Transverse colon (tissue), 4 donors: ENCODE data around the gene OTOG.

ENCODE experiments used
- EP300 ChIP-seq: sonication (generic); formaldehyde crosslinking; IDR thresholded peaks from one replicate; pipeline ENCODE4 v1.6.1; 2017; ENCODE audit warnings: antibody characterized with exemption, low read depth
- POLR2AphosphoS5 ChIP-seq, 3 donors: sonication (generic); formaldehyde crosslinking; IDR thresholded peaks; one replicate each; pipeline ENCODE4 v1.6.1; 2016; ENCODE audit warnings: antibody characterized with exemption in 3 of 3
- TF ChIP-seq, protein P1 (sequence below), 5 experiments: fragments of 200-600 bp in 3 of 5; fragments of 450-650 bp in 2 of 5; sonication (generic) in 3 of 5; IDR thresholded peaks; 1 replicate in 2 of 5; 2 replicates in 3 of 5; pipeline ENCODE4 v1.5.1; 2016 to 2017; ENCODE audit warnings: antibody characterized with exemption in 5 of 5, inconsistent platforms in 3 of 5, mild to moderate bottlenecking in 2 of 5, moderate library complexity in 1 of 5

DNA sequence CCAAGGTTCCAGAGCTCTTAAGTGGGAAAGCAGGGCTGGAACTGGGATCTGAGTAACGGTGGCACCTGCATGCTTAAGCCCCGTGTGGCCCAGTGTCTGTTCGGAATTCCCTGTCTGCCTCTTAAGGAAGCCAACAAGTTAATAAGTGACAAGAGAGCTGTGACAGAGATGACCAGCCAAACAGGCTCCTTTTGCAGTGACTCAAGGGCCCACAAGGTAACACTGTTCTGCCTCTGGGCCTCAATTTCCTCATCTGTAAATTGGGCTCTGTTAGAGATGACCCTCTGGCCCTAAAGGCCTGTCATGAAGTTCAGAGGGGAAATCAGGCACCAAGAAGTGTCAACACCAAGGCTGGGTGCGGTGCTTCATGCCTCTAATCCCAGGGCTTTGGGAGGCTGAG lies 21.5 kb upstream of the OTOG start:
- TF ChIP-seq, protein P1, sequence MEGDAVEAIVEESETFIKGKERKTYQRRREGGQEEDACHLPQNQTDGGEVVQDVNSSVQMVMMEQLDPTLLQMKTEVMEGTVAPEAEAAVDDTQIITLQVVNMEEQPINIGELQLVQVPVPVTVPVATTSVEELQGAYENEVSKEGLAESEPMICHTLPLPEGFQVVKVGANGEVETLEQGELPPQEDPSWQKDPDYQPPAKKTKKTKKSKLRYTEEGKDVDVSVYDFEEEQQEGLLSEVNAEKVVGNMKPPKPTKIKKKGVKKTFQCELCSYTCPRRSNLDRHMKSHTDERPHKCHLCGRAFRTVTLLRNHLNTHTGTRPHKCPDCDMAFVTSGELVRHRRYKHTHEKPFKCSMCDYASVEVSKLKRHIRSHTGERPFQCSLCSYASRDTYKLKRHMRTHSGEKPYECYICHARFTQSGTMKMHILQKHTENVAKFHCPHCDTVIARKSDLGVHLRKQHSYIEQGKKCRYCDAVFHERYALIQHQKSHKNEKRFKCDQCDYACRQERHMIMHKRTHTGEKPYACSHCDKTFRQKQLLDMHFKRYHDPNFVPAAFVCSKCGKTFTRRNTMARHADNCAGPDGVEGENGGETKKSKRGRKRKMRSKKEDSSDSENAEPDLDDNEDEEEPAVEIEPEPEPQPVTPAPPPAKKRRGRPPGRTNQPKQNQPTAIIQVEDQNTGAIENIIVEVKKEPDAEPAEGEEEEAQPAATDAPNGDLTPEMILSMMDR (IDR thresholded peaks at IDR 0.05), result no peak
- TF ChIP-seq POLR2AphosphoS5 (IDR thresholded peaks at IDR 0.05), result no peak
- no peak for TF ChIP-seq EP300
